Gastrocnemius medialis (tissue), 4 donors: ENCODE data around the gene LDAF1. TPM values are rescaled to one million over a fixed set of nuclear protein-coding genes. Genes with fewer than 3 reads are reported as not detected.

Experiments used
- ATAC-seq, 2 donors: fragments of 150-250 bp; one replicate each; pipeline ENCODE4 v1.9.1; 2016
- DNase-seq, 2 donors: peaks; one replicate each; pipeline ENCODE4 v3.0.0-alpha.2; 2019
- H3K27ac ChIP-seq, 4 donors: fragments of 200-600 bp; sonication (generic); 1 replicate in 1 of 4; 2 replicates in 3 of 4; pipeline ENCODE4 v1.5.1; 2016 to 2018; ENCODE audit warnings: mild to moderate bottlenecking in 2 of 4, moderate library complexity in 1 of 4
- H3K27me3 ChIP-seq, 3 donors: fragments of 200-600 bp; sonication (generic) in 2 of 3; 1 replicate in 1 of 3; 2 replicates in 2 of 3; pipeline versions ENCODE4 v1.5.1 to v1.6.0; 2016 to 2019; ENCODE audit warnings: mild to moderate bottlenecking in 1 of 3, moderate library complexity in 1 of 3
- H3K36me3 ChIP-seq, 2 donors: fragments of 200-600 bp; sonication (generic) in 1 of 2; one replicate each; pipeline ENCODE4 v1.5.1; 2017 to 2018
- H3K4me1 ChIP-seq, 2 donors: fragments of 200-600 bp; sonication (generic) in 1 of 2; one replicate each; pipeline ENCODE4 v1.5.1; 2016 to 2017; ENCODE audit warnings: mild to moderate bottlenecking in 2 of 2
- H3K4me3 ChIP-seq, 4 donors: fragments of 200-600 bp; sonication (generic) in 3 of 4; 1 replicate in 1 of 4; 2 replicates in 3 of 4; pipeline ENCODE4 v1.5.1; 2016 to 2019; ENCODE audit warnings: mild to moderate bottlenecking in 2 of 4
- H3K9me3 ChIP-seq, 3 donors: fragments of 200-600 bp; sonication (generic) in 2 of 3; 1 replicate in 1 of 3; 2 replicates in 2 of 3; pipeline ENCODE4 v1.5.1; 2016 to 2019
- POLR2A ChIP-seq, 2 donors: fragments of 450-650 bp; IDR thresholded peaks; one replicate each; pipeline ENCODE4 v1.6.1; 2017; ENCODE audit warnings: antibody characterized with exemption in 2 of 2, mild to moderate bottlenecking in 2 of 2, moderate library complexity in 2 of 2
- in situ Hi-C, 4 donors: fragments of 200-750 bp; cut with MboI; loops; one replicate each; pipeline versions ENCODE4 v1.15.0 to v1.8.0; 2017; ENCODE audit warnings: low sequenced_read_pairs in 4 of 4
- intact Hi-C: fragments of 100-400 bp; cut with DNase I; formaldehyde crosslinking; loops from one replicate; pipeline ENCODE4 v1.15.1; 2023; ENCODE audit warnings: low total_unique reads
- total RNA-seq, 4 donors: library from RNA; depleted of rRNA; stranded (reverse); fragments of >200 nt; gene quantifications; one replicate each; pipeline versions ENCODE4 v1.1.0 to v1.2.3, GENCODE V29; 2016
- TF ChIP-seq, protein P1 (sequence below), 5 experiments: fragments of 450-650 bp in 3 of 5; fragments of 200-600 bp in 2 of 5; sonication (generic) in 2 of 5; IDR thresholded peaks in 4 of 5; conservative IDR thresholded peaks in 1 of 5; 1 replicate in 4 of 5; 2 replicates in 1 of 5; pipeline ENCODE4 v1.5.1; 2016 to 2019; ENCODE audit warnings: antibody characterized with exemption in 5 of 5, mild to moderate bottlenecking in 3 of 5, moderate library complexity in 3 of 5

LDAF1 gene
- total RNA-seq, 4 donors from 2014 or later: 19.4 to 70.0 (median 34.3) TPM

DNA sequence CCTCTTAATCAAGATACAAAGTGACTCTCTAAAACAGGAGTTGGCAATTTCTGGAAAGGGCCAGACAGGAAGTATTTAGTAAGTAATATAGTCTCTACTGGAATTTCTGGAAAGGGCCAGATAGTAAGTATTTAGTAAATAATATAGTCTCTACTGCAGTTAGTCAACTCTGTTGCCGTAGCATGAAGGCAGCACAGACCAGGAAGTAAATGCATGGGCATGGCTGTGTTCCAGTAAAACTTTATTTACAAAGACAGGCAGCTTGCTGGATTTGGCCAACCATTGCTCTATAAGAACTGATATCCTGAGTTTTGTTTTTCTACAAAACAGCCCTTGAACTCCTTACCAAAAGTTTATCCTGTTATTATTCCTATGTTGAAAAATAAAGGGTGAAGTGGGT, 16.9 kb downstream of the LDAF1 start:
- TF ChIP-seq, protein P1, sequence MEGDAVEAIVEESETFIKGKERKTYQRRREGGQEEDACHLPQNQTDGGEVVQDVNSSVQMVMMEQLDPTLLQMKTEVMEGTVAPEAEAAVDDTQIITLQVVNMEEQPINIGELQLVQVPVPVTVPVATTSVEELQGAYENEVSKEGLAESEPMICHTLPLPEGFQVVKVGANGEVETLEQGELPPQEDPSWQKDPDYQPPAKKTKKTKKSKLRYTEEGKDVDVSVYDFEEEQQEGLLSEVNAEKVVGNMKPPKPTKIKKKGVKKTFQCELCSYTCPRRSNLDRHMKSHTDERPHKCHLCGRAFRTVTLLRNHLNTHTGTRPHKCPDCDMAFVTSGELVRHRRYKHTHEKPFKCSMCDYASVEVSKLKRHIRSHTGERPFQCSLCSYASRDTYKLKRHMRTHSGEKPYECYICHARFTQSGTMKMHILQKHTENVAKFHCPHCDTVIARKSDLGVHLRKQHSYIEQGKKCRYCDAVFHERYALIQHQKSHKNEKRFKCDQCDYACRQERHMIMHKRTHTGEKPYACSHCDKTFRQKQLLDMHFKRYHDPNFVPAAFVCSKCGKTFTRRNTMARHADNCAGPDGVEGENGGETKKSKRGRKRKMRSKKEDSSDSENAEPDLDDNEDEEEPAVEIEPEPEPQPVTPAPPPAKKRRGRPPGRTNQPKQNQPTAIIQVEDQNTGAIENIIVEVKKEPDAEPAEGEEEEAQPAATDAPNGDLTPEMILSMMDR (IDR thresholded peaks at IDR 0.05 in 4 of 5, conservative IDR thresholded peaks at IDR 0.05 in 1 of 5): no peak
- TF ChIP-seq POLR2A (IDR thresholded peaks at IDR 0.05): no peak
- Histone ChIP-seq H3K4me1 (no peaks in the 10 kb centered on the region), H3K27ac (no peak overlapping the region), H3K9me3 (no peaks in the 10 kb centered on the region), H3K27me3 (no peaks in the 10 kb centered on the region), H3K4me3 (no peak overlapping the region), H3K36me3 (peaks cover 0 to 79% of the 10 kb centered on the region in 2 donors)
- DNase-seq (no peak), ATAC-seq (no peak)
- intact Hi-C loops (no loop called here), in situ Hi-C loops (loop anchor here in 2 of 4 donors (10.0 to 25.0 kb wide), 3 partner anchors 112 to 1499 kb away; partner anchors contain the start of gene CRYM (in 1 of the 2))

DNA sequence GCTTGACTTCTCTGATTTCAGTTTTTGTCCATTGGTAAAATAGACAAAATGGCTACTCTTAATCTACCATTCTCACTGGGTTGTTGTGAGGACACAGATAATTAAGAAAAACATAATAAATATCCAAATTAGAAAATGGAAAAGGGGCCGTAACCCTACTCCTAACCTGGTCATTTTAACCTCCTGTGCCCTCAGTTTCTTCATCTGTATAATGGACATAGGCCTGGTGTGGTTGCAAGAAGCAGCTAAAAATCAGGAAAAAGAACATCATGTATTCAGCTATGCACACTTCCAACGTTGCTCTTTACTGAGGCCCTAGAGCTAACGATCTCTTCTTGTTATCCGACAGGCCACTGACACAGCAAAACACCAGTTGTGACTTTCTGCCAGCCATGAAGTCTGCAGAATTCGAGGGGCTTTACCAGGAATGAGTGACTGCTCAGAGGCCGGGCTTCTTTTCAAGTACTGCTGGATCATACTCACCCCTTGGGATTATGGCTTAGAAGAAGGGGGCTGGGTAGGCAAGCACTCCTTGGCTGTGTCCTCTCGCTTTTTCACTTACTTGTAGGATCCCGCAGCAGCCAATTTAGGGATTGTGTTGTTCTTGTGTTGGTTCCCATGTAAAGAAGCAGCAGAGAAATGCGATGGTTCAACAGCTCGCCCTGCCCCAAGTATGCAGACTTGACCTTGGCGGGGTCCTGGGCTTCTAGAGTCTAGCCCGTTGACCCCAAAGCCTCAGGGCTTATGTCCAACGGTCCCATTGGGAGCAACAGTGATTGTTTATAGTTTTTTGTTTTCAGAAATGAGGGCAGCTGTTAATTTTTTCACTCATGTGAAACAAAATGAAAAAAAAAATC, 20.9 kb downstream of the LDAF1 start:
- no peaks in the 10 kb centered on the region for H3K4me1 ChIP-seq
- intact Hi-C loops: no loop called here
- no peak for ATAC-seq
- no peak overlapping the region for H3K27ac ChIP-seq
- TF ChIP-seq, protein P1 (IDR thresholded peaks at IDR 0.05 in 4 of 5, conservative IDR thresholded peaks at IDR 0.05 in 1 of 5): no peak
- no peak for TF ChIP-seq POLR2A (IDR thresholded peaks at IDR 0.05)
- no peaks in the 10 kb centered on the region for H3K27me3 ChIP-seq
- in situ Hi-C loops: loop anchor here in 2 of 4 donors (10.0 to 25.0 kb wide), 3 partner anchors 108 to 1495 kb away; partner anchors contain the start of gene CRYM (in 1 of the 2)
- no peak overlapping the region for H3K4me3 ChIP-seq
- H3K36me3 ChIP-seq: peaks cover 0 to 66% of the 10 kb centered on the region in 2 donors
- no peak for DNase-seq
- H3K9me3 ChIP-seq: no peaks in the 10 kb centered on the region

DNA sequence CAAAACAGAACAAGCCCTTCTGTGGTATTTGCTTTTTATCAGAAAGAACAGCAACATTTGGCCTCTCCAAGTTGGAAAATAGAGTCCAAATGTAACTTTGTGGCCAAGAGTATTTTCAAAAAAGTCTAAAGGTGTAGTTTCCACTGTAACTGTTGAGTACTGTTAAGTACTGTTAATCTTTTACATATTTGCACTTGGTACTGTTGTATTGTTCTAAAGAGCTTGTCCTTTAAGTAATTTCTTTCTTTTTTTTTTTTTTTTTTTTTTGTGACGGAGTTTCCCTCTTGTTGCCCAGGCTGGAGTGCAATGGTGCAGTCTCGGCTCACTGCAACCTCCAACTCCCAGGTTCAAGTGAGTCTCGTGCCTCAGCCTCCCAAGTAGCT, 21.5 kb downstream of the LDAF1 start:
- in situ Hi-C loops (loop anchor here in 2 of 4 donors (10.0 to 25.0 kb wide), 3 partner anchors 107 to 1495 kb away; partner anchors contain the start of gene CRYM (in 1 of the 2)), intact Hi-C loops (no loop called here)
- Histone ChIP-seq H3K27me3 (no peaks in the 10 kb centered on the region), H3K4me1 (no peaks in the 10 kb centered on the region), H3K9me3 (no peaks in the 10 kb centered on the region), H3K27ac (no peak overlapping the region), H3K4me3 (no peak overlapping the region), H3K36me3 (peaks cover 0 to 60% of the 10 kb centered on the region in 2 donors)
- DNase-seq (no peak), ATAC-seq (no peak)
- no peak for TF ChIP-seq POLR2A (IDR thresholded peaks at IDR 0.05)
- TF ChIP-seq, protein P1 (IDR thresholded peaks at IDR 0.05 in 4 of 5, conservative IDR thresholded peaks at IDR 0.05 in 1 of 5): no peak

DNA sequence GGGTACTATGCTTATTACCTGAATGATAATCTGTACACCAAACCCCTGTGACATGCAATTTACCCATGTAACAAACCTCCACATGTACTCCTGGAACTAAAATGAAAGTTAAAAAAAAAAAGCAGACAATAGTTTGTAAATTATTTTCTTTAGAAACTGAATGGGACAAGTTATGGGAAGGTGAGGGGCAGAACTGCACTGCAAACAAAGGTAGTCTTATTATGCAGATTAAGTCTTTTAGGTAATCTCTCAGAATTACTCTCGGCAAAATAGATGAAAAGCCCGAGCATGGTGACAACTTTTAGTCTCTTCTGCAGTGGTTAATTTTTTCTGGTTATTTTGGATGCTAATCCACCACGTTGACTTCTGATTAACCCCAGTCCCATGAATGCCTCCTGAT, 25.5 kb downstream of the LDAF1 start:
- H3K27me3 ChIP-seq: no peaks in the 10 kb centered on the region
- H3K4me3 ChIP-seq: no peak overlapping the region
- in situ Hi-C loops: loop anchor here in 2 of 4 donors (25.0 kb wide), 2 partner anchors 103 to 1153 kb away; partner anchors contain the start of gene CRYM (in 1 of the 2)
- H3K27ac ChIP-seq: no peak overlapping the region
- intact Hi-C loops: no loop called here
- ATAC-seq (no peak), DNase-seq (no peak)
- TF ChIP-seq, protein P1 (IDR thresholded peaks at IDR 0.05 in 4 of 5, conservative IDR thresholded peaks at IDR 0.05 in 1 of 5): no peak
- TF ChIP-seq POLR2A (IDR thresholded peaks at IDR 0.05): no peak
- H3K4me1 ChIP-seq: no peaks in the 10 kb centered on the region
- H3K36me3 ChIP-seq: peaks cover 0 to 32% of the 10 kb centered on the region in 2 donors
- no peaks in the 10 kb centered on the region for H3K9me3 ChIP-seq
